GM19025 (cell line): ENCODE results near the gene RHPN2.
"Not testable (repeated sequence)": the region's sequence is repeated elsewhere in the genome, so short reads cannot be mapped to it uniquely, and the experiment has no call there.

Experiments
- ATAC-seq: cut with Tn5 transposase; IDR thresholded peaks from one replicate; pipeline ENCODE4 v1.9.1; 2021; ENCODE audit warnings: mild to moderate bottlenecking, low read depth, moderate library complexity; ENCODE audit not compliant: unreplicated experiment

Gene RHPN2

GRCh38 chr19:32982488-32982887 lies 82.2 kb downstream of the RHPN2 start:
- not testable (repeated sequence) for ATAC-seq

- ATAC-seq, result not testable (repeated sequence)
Observed at GRCh38 chr19:32979807-32980206, 84.9 kb downstream of the RHPN2 start.

- ATAC-seq, result not testable (repeated sequence)
Observed at GRCh38 chr19:32977813-32978212, 86.9 kb downstream of the RHPN2 start.

- no peak for ATAC-seq
Observed at GRCh38 chr19:32977280-32977679, 87.4 kb downstream of the RHPN2 start.

GRCh38 chr19:32976223-32976805 lies 88.4 kb downstream of the RHPN2 start:
- ATAC-seq, result no peak

- peak; percentile 99 for ATAC-seq
Observed at GRCh38 chr19:32971715-32972540, 92.8 kb downstream of the RHPN2 start, which contains the start of the genes CEP89 and FAAP24. Gene CEP89, minus strand, starts transcription at chr19:32971958. Its CDS starts 84 bp downstream, at chr19:32971874. Gene FAAP24, plus strand, starts transcription at chr19:32972242. Its CDS starts 955 bp downstream, at chr19:32973197.

- ATAC-seq, result no peak
Observed at GRCh38 chr19:32971012-32971595, 93.6 kb downstream of the RHPN2 start.

- no peak for ATAC-seq
Observed at GRCh38 chr19:32969549-32969948, 95.1 kb downstream of the RHPN2 start.

- no peak for ATAC-seq
Observed at GRCh38 chr19:32966750-32967149, 97.9 kb downstream of the RHPN2 start.

GRCh38 chr19:32945260-32945659 lies 119.4 kb downstream of the RHPN2 start:
- ATAC-seq, result no peak

GRCh38 chr19:32941273-32941672 lies 123.4 kb downstream of the RHPN2 start:
- not testable (repeated sequence) for ATAC-seq

GRCh38 chr19:32936065-32936464 lies 128.6 kb downstream of the RHPN2 start:
- ATAC-seq, result no peak

GRCh38 chr19:32935629-32936028 lies 129.1 kb downstream of the RHPN2 start:
- no peak for ATAC-seq

GRCh38 chr19:32933571-32933970 lies 131.1 kb downstream of the RHPN2 start:
- ATAC-seq, result no peak

GRCh38 chr19:32930567-32930966 lies 134.1 kb downstream of the RHPN2 start:
- ATAC-seq, result no peak

- ATAC-seq, result no peak
Observed at GRCh38 chr19:32928806-32929205, 135.9 kb downstream of the RHPN2 start.
